Renal cortical epithelial cell (primary cell): Measurements from ENCODE around the gene ZFAND5. TPM values are rescaled to one million over a fixed set of nuclear protein-coding genes. Genes with fewer than 3 reads are reported as not detected.

Experiments
- DNase-seq: peaks from one replicate; pipeline ENCODE4 v3.0.0-alpha.2; 2011; ENCODE audit warnings: low read depth
- total RNA-seq: library from RNA; depleted of rRNA; stranded (reverse); fragments of >200 nt; gene quantifications from 2 replicates; pipeline ENCODE4 v1.2.3, GENCODE V29; 2014

The ZFAND5 gene
- total RNA-seq, 1 donor from 2014 or later = 256 TPM

DNA sequence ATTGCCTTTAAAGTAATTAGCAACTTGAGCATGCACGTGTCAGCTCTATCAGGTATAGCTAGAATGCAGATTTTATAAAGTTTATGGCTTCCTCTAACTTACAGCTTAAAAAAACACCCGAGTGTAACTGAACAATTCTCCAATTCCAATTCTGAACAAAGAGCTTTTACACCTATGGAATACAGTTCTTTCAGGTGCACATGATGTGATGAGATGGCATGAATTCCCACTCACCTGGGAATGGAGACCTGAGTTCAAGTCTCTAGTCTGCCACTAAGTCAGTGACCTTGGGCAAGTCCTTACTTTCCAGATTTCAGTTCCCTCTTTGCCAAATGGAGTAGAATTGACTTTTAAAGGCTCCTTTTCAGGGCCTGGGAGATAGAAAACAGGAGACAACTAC, 1.8 kb downstream of the ZFAND5 start:
- DNase-seq = no peak

DNA sequence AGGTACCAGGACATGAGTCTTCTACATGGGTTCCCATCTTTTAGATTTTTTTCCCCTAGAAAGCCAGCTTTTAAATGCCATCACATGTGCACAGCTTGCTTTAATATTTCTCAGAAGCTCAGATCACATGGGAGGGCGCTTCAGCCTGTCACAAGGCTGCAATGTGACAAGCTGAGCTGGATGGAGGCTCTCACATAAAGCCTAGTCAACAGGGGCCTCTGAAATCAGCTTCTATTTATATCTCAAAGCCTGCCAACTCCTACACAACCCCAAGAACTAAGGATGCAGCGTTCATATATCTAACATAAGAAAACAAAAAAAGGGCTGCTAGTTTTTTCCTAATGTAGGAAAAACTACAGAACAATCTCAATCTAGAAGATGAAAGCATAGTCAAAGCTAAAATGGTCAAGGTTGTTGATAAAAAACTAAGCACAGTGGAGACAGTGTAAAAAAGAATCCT, 2.3 kb downstream of the ZFAND5 start:
- peak; percentile 77 for DNase-seq

DNA sequence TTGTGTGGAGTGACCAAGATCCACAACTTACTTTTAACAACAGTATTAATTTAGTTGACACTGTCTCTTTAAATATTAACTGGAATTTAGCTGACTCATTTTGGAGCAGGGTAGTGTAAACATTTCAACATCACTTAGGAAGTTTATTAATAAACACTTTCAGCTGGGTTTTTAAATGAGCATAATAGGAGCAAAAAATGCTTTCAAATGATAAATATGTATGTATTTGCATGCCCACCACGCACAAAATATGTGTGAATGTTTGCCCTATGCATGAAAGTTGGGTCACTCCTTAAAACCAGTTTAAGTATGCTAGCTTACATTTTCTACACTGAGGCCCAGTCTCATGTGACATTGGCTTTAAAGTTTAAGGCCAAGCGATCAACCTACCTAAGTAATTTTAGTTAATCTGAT, 2.9 kb downstream of the ZFAND5 start:
- peak; percentile 80 for DNase-seq

DNA sequence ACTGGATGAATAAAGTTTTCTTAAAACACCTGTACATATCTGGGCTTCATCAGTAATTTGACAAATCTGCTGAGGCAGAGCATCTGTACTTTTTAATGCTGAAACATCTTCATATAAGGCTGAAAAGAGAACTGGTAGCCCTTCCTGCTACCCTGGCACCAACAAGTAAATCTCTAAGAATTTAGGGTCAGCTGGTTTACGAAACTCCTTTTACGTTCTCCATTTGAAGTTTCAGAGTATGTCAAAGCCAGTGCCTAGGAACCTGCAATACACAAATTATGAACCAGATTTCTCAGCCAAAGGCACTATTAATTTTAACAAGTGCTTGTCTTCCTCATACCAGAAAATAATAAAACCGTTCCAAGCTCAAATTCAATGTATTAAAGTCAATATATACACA, 3.8 kb downstream of the ZFAND5 start:
- DNase-seq = no peak

DNA sequence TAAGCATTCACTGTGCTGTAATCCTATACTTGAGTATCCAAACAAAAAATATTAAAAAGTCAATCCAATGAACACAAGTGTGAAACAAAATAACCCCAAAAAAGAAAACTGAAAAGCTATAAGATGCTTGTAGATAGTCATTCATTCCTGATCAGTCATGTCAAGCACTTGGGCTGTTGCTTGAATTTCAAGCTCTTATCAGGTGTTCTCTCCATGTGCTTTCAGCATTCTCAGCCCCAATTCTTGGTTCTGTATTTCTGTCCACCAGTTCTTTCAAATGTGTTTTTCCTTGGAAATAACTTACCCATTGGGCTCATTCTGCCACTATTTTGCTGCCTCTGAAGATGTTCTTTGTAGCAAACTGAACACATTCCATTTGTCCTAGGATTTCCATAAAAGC, 4.7 kb downstream of the ZFAND5 start:
- no peak for DNase-seq

DNA sequence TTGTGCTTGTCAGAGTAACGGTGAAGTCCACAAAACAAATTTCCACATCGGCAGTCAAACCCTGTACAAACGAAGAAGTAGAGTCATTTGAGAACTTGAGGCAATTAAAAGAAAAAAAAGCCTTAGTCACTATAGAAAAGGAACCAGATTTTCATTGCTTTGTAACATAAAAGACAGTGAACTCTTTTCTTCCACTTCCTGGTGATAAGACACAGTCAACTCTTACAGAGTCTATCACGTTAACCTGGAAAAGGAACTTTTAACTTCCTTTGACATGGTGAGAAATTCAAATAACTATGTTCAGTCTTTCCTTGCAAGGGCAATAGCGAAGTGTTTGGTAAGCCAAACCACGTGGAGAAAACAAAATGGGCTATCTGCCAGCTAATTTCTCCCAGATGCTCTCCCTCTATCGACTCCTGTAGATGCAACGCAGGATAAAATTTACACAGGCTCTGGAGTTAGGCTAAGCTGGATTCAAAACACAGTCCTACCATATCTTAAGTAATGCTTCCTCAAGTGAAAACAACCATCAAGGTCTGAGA, 8.9 kb downstream of the ZFAND5 start:
- DNase-seq = no peak

DNA sequence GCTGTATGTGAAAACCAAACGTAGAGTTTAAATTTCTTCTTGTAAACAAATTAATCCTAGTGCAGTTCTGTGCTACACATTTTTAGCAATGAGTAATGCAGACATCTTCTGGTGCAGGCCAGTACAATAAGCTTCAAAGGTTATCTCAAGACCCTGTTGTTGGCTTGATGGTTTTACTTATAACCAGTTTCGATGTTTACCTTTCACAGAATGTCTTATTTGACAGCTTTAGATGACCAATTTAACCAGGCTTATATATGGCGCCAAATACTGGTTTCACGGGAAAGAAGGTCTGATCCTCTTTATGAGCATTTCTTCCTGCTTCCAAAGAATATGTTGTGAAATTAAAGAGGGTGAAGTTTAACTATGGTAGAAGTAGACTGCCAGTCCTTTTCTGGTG, 9.9 kb downstream of the ZFAND5 start:
- no peak for DNase-seq

DNA sequence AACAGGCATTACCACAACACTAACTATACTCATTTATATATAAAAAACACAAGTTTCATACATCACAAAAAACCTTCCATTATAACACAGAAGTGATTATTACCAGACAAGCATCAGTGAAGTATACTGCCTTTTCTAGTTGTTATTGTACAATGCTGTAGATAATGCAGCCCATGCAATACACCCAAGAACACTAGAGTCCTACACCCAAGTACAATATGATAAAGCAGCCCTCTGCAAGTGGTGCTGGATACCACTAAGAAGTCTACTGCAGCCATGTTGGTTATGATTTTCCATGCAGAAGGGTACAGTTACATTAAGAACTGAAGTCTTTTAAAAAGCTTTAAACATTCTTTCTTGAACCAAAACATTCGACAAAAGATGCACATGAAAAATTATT, 10.3 kb downstream of the ZFAND5 start:
- no peak for DNase-seq

DNA sequence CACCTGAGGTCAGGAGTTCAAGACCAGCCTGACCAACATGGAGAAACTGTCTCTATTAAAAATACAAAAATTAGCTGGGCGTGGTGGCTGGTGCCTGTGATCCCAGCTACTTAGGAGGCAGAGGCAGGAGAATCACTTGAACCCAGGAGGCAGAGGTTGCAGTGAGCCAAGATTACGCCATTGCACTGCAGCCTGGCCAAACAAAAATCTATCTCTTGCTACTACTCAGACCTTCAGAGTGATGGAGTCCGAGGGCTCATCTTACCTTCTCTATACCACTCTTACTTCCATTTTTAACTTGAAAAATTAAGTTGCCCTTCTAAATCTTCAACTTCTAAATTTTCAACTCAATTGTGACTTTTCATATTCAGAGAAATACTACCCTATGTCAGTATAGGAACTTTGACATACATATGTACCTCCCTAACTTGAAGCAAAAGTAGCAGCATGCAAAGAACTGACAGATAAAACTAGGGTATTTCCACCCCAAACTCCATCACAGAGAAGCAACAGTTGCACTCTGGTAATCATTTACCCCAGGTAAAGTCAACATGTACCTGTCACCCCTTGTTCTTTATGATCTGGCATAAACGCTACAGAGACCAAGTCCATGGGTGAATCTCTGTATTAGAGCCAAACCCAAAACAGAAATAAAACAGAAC, 11.4 kb downstream of the ZFAND5 start:
- DNase-seq = no peak

DNA sequence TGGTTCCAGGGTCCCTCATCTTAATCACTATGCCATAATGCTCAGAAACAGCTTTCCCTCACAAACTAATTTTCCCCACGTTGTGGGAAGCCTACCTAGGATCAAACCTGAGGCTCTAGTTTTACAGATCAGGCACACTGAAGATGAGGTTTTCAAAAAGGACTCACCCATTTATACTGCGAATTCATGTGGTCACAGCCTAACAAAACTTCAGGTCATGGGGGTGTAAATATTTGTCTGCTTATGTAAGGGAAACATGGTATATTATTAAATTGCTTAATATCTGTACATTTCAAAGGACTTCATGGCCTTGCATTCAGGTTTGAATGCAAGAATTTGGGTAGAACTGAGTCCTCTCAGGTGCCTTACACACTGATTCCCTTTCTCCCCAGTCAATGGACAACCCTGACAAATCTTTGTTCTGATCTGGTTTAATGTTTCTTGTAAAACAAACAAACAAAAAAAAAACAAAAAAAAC, 12.1 kb downstream of the ZFAND5 start:
- no peak for DNase-seq

DNA sequence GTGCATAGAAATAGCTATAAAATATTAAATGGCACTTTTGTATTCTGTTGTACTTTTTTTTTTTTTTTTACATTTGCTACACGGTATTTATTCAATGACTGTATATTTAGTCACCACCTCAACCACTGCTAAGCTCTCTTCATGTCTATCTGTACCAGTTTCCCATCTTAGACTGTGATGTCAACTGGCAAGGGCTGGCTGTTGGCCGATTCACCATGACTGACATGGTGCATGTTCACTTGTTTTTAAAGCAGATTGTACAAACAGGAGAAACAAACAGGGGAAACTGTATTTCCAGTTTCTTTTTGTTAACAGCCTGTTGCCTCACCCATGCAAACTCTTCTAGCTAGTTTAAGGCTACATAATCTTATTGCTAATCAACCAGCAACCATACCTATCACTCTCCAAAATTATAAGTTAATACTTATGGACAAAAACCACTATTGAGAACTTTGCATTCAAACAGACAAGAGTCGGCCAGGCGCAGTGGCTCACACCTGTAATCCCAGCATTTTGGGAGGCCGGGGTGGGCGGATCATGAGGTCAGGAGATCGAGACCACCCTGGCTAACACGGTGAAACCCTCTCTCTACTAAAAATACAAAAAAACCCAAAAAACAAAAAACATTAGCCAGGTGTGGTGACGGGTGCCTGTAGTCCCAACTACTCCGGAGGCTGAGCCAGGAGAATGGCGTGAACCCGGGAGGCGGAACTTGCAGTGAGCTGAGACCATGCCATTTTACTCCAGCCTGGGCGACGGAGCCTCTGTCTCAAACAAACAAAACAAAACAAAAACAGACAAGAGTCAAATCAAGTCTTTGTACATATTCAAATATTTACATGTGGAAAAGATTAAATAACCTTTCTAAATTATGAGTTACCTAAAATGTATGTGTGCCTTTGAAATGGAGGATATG, 13.2 kb downstream of the ZFAND5 start:
- peak; percentile 74 for DNase-seq

DNA sequence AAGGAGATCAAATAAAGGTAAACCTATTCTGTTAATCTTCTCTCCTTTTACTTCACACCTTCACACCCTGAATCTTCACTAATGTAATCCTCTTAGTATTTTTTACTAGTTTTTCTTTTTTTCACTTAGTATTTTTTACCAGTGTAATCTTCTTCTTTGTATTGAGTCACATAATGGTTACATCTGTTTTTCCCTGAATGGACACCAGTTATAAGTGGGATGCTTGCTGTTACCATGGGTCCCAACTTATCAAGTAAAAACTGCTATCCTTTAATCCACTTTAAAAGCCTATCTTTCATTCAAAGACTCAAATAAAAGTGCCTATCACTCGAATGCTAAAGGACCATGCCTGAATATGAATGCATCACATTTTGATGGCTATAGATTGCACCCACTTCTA, 15.1 kb downstream of the ZFAND5 start:
- no peak for DNase-seq

DNA sequence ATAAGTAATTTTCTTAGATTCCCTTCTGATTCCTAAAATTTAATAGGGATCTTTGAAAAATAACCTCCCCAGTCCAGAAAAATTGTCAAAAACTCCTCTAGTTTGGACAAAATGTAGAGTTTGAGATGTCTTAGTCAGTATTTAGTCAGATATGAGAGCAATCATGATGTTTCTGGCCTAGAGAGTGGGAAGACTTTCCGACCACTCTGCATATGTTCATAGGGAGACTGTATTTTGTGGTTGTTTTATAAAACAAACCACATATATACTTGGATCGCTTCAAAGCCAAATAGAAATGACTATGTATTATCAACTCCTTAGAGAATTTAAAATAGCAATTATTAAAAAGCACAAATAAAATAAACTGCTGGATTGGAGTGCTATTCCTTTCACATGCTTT, 15.8 kb downstream of the ZFAND5 start:
- no peak for DNase-seq

DNA sequence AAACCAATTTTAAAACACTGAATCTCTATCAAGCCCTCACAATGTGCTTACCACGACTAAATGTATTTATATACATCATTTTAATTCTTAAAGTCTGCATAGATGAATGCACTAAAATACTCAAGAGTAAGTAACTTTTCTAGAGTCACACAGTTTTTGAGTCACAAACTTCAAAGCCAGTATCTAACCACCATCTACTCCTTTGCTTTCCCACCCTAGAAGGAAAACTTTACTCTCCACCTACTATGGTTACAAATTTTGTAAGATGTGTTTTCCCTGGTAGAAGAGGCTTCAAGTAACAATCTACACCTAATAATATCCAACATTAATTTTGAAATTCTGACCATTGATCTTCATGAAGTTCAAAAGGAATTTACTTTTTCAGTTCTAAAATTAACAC, 18.7 kb downstream of the ZFAND5 start:
- no peak for DNase-seq

DNA sequence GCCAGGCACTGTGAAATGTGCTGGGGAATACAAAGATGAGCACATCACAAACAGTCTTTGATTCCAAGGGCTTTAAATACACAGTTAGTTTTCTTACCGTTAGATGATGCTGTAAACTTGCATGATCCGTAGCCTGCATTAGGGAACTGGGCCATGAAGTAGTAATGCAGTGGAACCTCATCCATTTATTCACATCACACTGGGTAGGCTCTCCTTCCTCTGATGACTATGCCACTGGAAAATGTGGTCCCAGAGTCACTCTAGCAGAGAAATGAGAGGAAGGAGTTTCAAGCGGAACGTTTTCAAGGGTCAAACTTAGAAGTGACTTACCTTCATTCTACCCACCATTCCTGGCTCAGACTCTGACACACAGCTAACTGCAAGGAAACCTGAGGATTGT, 26.4 kb downstream of the ZFAND5 start:
- DNase-seq = peak; percentile 96

DNA sequence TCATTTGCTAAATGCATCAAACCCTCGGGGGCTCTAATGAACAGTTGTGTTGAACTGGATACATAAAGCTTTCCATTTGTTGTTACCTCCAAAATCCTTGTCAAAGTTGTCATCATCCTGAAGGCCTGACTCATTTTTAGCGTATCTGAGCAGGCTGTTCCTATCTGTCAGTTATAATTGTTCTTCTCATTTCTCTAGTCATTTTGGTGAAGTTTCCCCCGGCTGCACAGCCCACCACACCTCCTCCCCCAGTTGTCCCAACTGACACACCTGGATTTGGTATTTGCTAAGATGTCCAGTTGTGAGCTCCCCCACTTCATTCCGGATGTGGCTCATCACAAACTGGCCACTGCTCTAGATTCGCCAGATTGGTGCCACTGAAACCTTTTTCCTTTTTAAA, 27.7 kb downstream of the ZFAND5 start:
- DNase-seq = no peak

DNA sequence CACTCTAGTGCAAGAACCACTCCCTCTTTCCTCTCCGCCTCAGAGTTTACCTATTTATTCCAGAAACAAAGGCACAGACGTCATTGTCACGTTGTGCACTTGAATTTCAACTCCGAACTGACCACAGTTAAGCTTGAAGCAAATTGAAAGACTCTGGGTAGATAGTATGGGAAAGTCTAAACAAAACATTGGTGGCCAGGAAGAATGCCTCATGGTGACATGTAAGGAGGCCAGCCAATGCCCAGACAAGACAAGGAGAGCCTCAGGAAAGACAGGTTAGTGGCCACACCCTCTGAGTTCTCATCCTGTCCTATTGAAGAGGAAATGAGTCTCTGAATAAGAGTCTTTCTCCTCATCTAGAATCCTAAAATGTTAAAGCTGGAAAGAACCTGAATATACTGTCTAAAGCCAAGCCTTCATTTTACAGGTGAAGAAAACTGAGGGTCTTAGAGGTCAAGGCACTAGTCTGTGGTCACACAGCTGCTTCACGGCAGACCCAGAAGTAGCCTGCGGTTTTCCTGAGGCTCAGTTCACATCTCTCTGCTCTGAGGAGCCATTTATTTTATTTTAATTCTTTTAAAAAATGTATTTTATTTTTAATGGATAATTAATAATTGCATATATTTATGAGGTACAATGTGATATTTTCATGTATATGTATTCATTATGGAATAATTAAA, 30.2 kb downstream of the ZFAND5 start:
- no peak for DNase-seq

DNA sequence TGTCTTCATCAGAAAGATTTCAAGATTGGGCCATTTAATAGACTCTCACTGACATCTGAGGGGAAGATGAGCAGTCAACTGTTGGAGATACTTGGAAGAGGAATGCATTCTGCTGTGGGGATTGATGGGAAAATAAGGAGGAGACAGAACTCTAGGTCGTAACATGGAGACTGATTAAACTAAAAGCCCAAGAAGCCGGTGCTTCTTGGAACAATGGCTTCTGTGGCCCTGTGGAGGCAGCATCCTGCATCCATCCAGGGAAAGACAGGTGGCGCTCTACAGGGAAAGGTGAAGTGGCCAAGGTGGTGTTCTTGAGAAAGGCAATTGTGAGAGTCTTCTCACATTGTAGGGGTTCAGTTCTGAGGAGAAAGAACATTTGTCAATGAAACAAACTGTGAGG, 31.3 kb downstream of the ZFAND5 start:
- no peak for DNase-seq

DNA sequence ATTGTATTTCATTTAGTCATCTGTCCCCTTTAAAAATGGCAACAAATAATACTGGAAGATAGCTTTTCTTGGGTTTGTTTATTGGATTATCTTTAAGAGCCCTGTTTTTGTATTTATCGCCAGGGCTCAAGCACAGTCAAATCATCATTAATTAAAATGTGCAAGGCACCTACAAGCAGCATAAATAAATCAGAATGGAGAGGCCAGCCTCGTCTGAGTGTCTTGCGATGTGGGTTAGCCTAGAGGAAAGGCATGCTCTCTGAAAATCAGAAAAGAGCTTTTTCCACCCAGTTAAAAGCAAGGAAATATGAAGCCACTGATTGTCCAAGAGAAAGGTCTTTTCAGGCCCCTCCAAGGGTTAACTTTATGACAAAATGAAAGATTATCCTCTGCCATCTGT, 31.8 kb downstream of the ZFAND5 start:
- no peak for DNase-seq

DNA sequence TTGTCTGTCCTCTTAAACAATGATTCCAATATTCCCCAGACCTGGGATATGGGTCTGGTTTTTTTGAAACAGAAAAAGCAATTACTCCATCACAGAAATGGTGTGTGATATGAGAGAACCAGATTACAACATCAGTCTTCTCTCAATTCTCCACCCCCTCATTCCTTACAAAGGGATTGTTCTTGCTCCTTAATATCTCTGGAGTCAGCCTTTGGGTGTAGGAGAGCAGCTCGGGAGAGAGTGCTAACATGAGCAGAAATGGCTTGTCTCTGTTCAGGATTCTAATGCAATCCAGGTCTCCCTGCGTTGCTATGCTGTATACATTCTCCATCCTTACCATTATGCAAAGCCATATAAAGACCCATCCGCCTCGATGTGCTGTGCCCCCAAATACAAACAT, 32.7 kb downstream of the ZFAND5 start:
- no peak for DNase-seq

DNA sequence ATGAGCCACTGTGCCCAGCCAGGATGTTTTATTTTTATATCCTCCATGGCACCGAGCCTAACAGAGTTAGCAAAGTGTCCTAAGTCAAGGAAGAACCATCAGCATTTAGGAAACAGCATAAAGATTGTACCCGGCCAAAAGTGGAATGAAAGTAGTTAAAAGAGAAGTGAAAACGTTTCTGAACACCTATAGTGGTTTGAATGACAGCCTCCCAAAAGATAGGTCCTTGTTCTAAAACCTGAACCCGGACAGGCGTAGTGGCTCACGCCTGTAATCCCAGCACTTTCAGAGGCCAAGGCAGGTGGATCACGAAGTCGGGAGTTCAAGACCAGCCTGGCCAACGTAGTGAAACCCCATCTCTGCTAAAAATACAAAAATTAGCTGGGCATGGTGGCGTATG, 37.4 kb downstream of the ZFAND5 start:
- DNase-seq = no peak

DNA sequence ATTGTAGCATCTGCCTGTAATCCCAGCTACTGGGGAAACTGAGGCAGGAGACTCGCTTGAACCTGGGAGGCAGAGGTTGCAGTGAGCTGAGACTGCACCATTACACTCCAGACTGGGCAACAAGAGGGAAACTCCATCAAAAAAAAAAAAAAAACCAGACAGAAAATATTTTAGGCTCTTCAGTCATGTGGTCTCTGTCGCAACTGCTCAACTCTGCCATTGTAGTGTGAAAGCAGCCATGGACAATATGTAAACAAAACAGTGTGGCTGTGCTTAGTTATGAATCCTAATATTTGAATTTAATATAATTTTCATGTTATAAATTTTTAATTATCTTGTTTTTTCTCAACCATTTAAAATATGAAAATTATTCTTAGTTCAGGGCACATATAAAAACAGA, 38.4 kb downstream of the ZFAND5 start:
- DNase-seq = peak; percentile 36
